Activated CD4-positive, alpha-beta memory T cell treated with anti-CD3 and anti-CD28 coated beads for 36 hours (primary cell): ENCODE results near the gene FGR. TPM values are rescaled to one million over a fixed set of nuclear protein-coding genes. Genes with fewer than 3 reads are reported as not detected.
A peak's percentile ranks its signal among the peaks of the same experiment; 100 is the strongest.

Source experiments
- CTCF ChIA-PET: fragments of 350-600 bp; sonication (Branson Sonifier 250); formaldehyde crosslinking; loops from one replicate; lab custom pipeline; 2021; ENCODE audit warnings: antibody characterized with exemption, inconsistent platforms; lab: Charles Lee
- POLR2A ChIA-PET: fragments of 350-600 bp; sonication (Branson Sonifier 250); formaldehyde crosslinking; loops from one replicate; lab custom pipeline; 2021; ENCODE audit warnings: antibody characterized with exemption; lab: Charles Lee
- DNase-seq: peaks from one replicate; pipeline ENCODE4 v3.0.0-alpha.2; 2020
- H3K27ac Mint-ChIP-seq: one replicate; pipeline ENCODE4 v1.8.0; 2021; ENCODE audit warnings: mixed read lengths
- H3K27me3 Mint-ChIP-seq: one replicate; pipeline ENCODE4 v1.8.0; 2021; ENCODE audit warnings: mixed read lengths
- H3K36me3 Mint-ChIP-seq: one replicate; pipeline ENCODE4 v1.8.0; 2021; ENCODE audit warnings: mixed read lengths
- H3K4me1 Mint-ChIP-seq: one replicate; pipeline ENCODE4 v1.8.0; 2021; ENCODE audit warnings: low read depth, mixed read lengths
- H3K4me3 Mint-ChIP-seq: one replicate; pipeline ENCODE4 v1.8.0; 2021; ENCODE audit warnings: mild to moderate bottlenecking, mixed read lengths
- H3K9me3 Mint-ChIP-seq: one replicate; pipeline ENCODE4 v1.8.0; 2021; ENCODE audit warnings: mixed read lengths
- intact Hi-C: fragments of 100-400 bp; cut with micrococcal nuclease; formaldehyde crosslinking; loops from one replicate; pipeline ENCODE4 v1.15.1; 2023
- total RNA-seq, 2 experiments: library from RNA; stranded (reverse); gene quantifications; one replicate each; pipeline ENCODE4 v1.2.3, GENCODE V29; 2021

The FGR gene
- total RNA-seq, 2 experiments from 2014 or later = 0.24 to 0.27 TPM

DNA sequence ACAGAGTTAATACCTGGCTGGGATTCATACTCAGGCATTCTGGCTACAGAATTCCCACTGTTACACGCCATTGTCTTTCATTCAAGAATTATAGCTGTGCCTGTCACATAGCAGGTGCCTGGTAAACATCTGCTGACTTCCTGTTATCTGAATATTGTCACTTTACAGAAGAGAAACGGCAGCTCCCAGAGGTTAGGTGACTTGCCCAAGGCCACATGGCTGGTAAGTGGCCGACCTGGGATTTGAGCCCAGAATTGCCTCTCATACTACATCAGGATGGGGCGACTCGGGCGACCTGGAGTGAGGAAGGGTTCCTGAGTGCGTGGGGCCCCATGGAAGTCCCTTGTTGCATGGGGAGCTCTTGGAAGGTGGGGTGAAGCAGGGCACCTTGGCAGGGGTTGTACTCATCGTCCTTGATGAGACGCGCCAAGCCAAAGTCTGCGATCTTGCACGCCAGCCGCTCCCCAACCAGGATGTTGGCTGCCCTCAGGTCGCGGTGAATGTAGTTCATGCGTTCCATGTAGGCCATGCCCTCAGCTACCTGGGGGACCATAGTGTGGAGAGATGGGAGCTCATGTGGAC, 20.9 kb downstream of the FGR start:
- Mint-ChIP-seq H3K4me3 (no peak overlapping the region), H3K27me3 (no peaks in the 10 kb centered on the region), H3K27ac (no peak overlapping the region), H3K36me3 (no peaks in the 10 kb centered on the region), H3K9me3 (no peaks in the 10 kb centered on the region), H3K4me1 (peaks cover 37% of the 10 kb centered on the region)
- ChIA-PET POLR2A (no interaction called here), CTCF (interaction anchor here (0.5 to 1.2 kb wide), 5 partner anchors 9 to 132 kb away, joined by 3 to 4 read pairs (median 3); no protein-coding TSS in a partner anchor)
- intact Hi-C loops = no loop called here
- no peak for DNase-seq

DNA sequence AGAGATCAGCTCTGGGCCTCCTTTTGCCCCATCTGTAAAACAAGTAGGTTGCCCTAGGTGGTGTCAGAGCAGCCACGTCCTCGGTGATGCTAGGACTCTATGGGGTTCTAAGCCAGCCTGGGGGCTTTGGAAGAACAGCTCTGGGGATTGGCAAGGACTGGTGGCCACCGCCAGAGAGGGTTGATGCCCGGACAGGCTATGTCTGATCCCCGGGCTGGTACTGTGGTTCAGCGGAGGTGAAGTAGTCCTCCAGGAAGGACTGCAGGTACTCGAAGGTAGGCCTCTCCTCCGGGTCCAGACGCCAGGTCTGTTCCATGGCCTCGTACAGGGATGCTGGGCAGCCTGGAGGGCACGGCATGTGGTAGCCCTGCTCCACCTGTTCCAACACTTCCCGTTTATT, 22.3 kb downstream of the FGR start:
- Mint-ChIP-seq H3K36me3 (no peaks in the 10 kb centered on the region), H3K27me3 (no peaks in the 10 kb centered on the region), H3K4me1 (peaks cover 25% of the 10 kb centered on the region), H3K4me3 (no peak overlapping the region), H3K27ac (no peak overlapping the region), H3K9me3 (no peaks in the 10 kb centered on the region)
- ChIA-PET CTCF (interaction anchor here (0.6 to 0.9 kb wide), 3 partner anchors 50 to 225 kb away, joined by 3 to 4 read pairs (median 3); no protein-coding TSS in a partner anchor), POLR2A (no interaction called here)
- intact Hi-C loops = no loop called here
- no peak for DNase-seq

DNA sequence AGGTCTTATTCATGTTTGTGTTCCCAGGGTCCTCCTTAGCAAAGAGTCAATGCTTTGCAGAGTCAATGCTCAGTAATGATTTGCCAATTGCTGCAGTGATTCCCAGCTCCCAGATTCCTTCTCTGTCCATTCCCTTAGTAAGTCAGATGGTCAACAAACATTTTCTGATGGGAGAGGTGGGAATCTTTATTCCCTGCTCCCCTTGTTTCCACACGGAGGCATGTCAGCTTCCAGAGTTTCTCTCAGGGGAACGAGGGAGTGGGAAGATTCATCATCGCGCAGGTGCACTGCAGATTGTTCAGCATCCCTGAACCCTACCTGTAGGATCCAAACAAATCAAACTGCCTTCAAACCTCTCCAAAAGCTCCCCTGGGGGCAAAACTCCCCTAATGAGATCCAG, 23.5 kb downstream of the FGR start:
- no peak overlapping the region for H3K27ac Mint-ChIP-seq
- no peak for DNase-seq
- H3K9me3 Mint-ChIP-seq = no peaks in the 10 kb centered on the region
- H3K36me3 Mint-ChIP-seq = no peaks in the 10 kb centered on the region
- intact Hi-C loops = no loop called here
- H3K4me3 Mint-ChIP-seq = no peak overlapping the region
- ChIA-PET CTCF (interaction anchor here (1.0 to 12.3 kb wide), 4 partner anchors 52 to 314 kb away, joined by 3 to 312 read pairs (median 6); no protein-coding TSS in a partner anchor), POLR2A (no interaction called here)
- H3K27me3 Mint-ChIP-seq = no peaks in the 10 kb centered on the region
- peaks cover 18% of the 10 kb centered on the region for H3K4me1 Mint-ChIP-seq

GRCh38 chr1:27609618-27610240, 25.3 kb downstream of the FGR start:
- Mint-ChIP-seq H3K4me3 (no peak overlapping the region), H3K27ac (no peak overlapping the region), H3K9me3 (no peaks in the 10 kb centered on the region), H3K4me1 (peaks cover 19% of the 10 kb centered on the region), H3K36me3 (no peaks in the 10 kb centered on the region), H3K27me3 (no peaks in the 10 kb centered on the region)
- peak; percentile 35 for DNase-seq
- intact Hi-C loops = loop anchor here (1.0 to 10.0 kb wide), 3 partner anchors 23 to 285 kb away; partner anchors contain the start of gene TMEM222
- ChIA-PET POLR2A (interaction anchor here (0.6 to 1.2 kb wide), 2 partner anchors 53 kb away, joined by 3 to 4 read pairs; no protein-coding TSS in a partner anchor), CTCF (interaction anchor here (1.0 to 12.3 kb wide), 12 partner anchors 8 to 311 kb away, joined by 3 to 312 read pairs (median 24); partner anchors contain the start of gene IFI6)

DNA sequence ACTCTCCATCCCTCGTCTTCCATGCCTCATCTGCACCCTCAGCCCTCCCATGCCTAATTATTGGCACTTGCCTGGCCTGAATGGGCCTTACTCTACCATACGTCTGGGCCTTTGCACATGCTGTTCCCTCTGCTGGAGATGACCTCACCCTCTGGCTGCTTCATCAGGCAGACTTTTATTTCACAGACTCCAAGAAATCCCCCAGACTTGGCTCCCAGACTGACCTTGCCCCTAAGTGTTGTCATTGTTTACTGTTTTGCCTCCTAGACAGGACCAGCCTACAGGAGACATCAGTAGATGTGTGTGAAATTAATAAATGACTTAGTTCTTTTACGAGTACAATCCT, 25.8 kb downstream of the FGR start:
- Mint-ChIP-seq H3K36me3 (no peaks in the 10 kb centered on the region), H3K27ac (no peak overlapping the region), H3K9me3 (no peaks in the 10 kb centered on the region), H3K4me1 (peaks cover 15% of the 10 kb centered on the region), H3K27me3 (no peaks in the 10 kb centered on the region), H3K4me3 (no peak overlapping the region)
- DNase-seq = no peak
- CTCF ChIA-PET = interaction anchor here (0.6 to 12.3 kb wide), 19 partner anchors 9 to 311 kb away, joined by 3 to 312 read pairs (median 9); partner anchors contain the start of genes GPR3 and IFI6
- POLR2A ChIA-PET = interaction anchor here (0.6 to 1.2 kb wide), 4 partner anchors 53 to 164 kb away, joined by 3 to 4 read pairs (median 3); partner anchors contain the start of gene STX12
- intact Hi-C loops = loop anchor here (1.0 to 10.0 kb wide), 3 partner anchors 24 to 284 kb away; partner anchors contain the start of gene TMEM222

DNA sequence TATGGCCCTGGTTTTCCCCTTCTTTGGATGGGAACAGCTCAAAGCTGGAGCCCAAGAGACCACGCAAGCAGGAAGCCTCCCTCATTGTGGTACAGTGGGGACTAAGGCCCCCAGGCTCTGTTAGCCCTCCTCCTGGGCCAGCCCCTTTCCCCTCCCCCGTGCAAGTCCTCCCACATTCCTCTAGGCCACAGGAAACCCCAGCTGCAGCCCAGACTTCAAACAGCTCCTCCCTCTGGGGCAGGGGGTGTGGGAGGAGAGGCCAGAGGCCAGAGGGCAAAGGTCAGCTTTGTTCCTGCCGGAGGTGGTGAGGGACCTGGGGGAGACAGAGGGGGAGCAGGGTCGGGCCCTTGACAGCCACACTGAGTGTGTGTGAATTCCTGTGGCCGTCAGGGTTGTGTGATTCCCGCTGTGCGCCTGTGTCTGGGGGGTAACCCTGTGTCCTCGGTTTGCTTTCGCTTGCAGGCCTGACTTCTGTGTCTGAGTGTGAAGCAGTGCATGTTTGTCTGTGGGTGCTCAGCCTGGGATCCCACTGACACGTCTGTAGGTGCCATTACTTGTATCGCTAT, 27.7 kb downstream of the FGR start:
- Mint-ChIP-seq H3K9me3 (no peaks in the 10 kb centered on the region), H3K4me1 (peaks cover 11% of the 10 kb centered on the region), H3K27ac (no peak overlapping the region), H3K4me3 (no peak overlapping the region), H3K36me3 (no peaks in the 10 kb centered on the region), H3K27me3 (no peaks in the 10 kb centered on the region)
- no peak for DNase-seq
- intact Hi-C loops = loop anchor here (2.0 to 10.0 kb wide), 2 partner anchors 283 to 307 kb away; partner anchors contain the start of gene TMEM222
- ChIA-PET POLR2A (interaction anchor here (1.4 kb wide), 1 partner anchor 56 kb away, joined by 5 read pairs; no protein-coding TSS in a partner anchor), CTCF (interaction anchor here (0.6 to 12.3 kb wide), 45 partner anchors 11 to 563 kb away, joined by 3 to 312 read pairs (median 5); partner anchors contain the start of genes GPR3, IFI6, MAP3K6 and WASF2)

- Mint-ChIP-seq H3K27me3 (no peaks in the 10 kb centered on the region), H3K4me3 (no peak overlapping the region)
- POLR2A ChIA-PET = interaction anchor here (1.4 kb wide), 1 partner anchor 56 kb away, joined by 5 read pairs; no protein-coding TSS in a partner anchor
Observed at GRCh38 chr1:27606708-27607238, 28.2 kb downstream of the FGR start.

DNA sequence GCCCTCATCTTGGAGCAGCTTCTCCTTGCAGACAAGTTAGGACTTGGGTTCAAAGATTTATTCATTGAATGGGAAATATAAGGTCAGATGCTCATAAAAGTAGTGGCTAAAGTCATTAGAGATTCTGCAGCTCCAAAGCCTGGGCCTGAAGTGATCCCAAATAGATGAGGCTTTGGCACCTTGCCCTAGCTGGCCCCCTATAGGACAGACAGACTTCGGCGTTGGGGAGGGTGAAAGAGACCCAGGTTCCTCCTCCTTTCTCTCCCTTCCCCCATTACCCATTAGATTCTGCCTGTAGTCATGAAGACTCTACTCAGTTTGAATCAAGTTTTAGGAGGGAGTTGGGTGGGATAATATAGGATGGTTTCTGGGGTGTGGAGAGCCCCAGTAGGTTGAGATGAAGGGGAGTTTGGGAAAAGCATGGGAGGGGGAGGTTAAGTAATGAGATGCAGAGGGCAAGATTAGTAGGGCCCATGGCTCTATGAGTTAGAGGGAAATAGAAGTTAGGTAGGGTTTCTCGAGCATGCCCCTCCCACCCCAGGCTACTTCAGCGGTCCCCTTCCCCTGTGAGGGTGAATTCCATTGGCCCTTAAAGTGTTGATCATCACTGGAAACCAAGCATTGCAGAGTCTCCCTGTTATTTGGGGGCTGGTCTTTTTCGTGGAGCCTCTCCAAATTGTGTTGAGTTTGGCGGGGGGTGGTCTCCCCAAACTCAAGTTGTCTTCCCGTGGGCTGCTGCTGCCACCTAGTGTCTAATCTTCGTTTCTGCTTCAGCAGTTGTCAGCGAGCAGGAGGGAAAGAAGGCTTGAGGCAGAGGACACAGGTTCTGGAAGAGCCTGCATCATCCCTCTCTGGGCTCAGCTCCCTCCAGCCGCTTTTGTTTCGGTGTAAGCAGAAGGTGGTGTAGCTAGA, 28.9 kb downstream of the FGR start:
- no peaks in the 10 kb centered on the region for H3K9me3 Mint-ChIP-seq
- DNase-seq = peak; percentile 68
- H3K4me1 Mint-ChIP-seq = peaks cover 18% of the 10 kb centered on the region
- CTCF ChIA-PET = interaction anchor here (0.6 to 12.3 kb wide), 48 partner anchors 8 to 308 kb away, joined by 3 to 312 read pairs (median 4); partner anchors contain the start of genes GPR3, IFI6, MAP3K6 and WASF2
- H3K27ac Mint-ChIP-seq = peak overlapping the region; percentile 36
- H3K4me3 Mint-ChIP-seq = peak overlapping the region; percentile 10
- POLR2A ChIA-PET = interaction anchor here (1.4 kb wide), 1 partner anchor 57 kb away, joined by 5 read pairs; no protein-coding TSS in a partner anchor
- H3K36me3 Mint-ChIP-seq = no peaks in the 10 kb centered on the region
- no peaks in the 10 kb centered on the region for H3K27me3 Mint-ChIP-seq
- intact Hi-C loops = loop anchor here (1.0 to 10.0 kb wide), 5 partner anchors 50 to 305 kb away; partner anchors contain the start of genes GPR3 and TMEM222

More at GRCh38 chr1:27606708-27607238, 28.2 kb downstream of the FGR start:
- DNase-seq = no peak
- Mint-ChIP-seq H3K27ac (peak overlapping the region; percentile 36), H3K36me3 (no peaks in the 10 kb centered on the region), H3K4me1 (peaks cover 13% of the 10 kb centered on the region), H3K9me3 (no peaks in the 10 kb centered on the region)
- CTCF ChIA-PET = interaction anchor here (0.6 to 12.3 kb wide), 42 partner anchors 11 to 309 kb away, joined by 3 to 312 read pairs (median 4); partner anchors contain the start of genes GPR3, IFI6, MAP3K6 and WASF2
- intact Hi-C loops = loop anchor here (1.0 to 10.0 kb wide), 4 partner anchors 50 to 306 kb away; partner anchors contain the start of gene TMEM222

GRCh38 chr1:27605300-27605766, 29.7 kb downstream of the FGR start:
- POLR2A ChIA-PET = interaction anchor here (2.2 kb wide), 1 partner anchor 49 kb away, joined by 6 read pairs; no protein-coding TSS in a partner anchor
- Mint-ChIP-seq H3K4me1 (peaks cover 25% of the 10 kb centered on the region), H3K9me3 (no peaks in the 10 kb centered on the region), H3K36me3 (no peaks in the 10 kb centered on the region), H3K4me3 (peak overlapping the region; percentile 38), H3K27me3 (no peaks in the 10 kb centered on the region), H3K27ac (no peak overlapping the region)
- CTCF ChIA-PET = interaction anchor here (0.6 to 12.3 kb wide), 20 partner anchors 9 to 307 kb away, joined by 3 to 312 read pairs (median 14); partner anchors contain the start of genes GPR3, IFI6 and WASF2
- intact Hi-C loops = loop anchor here (2.0 to 10.0 kb wide), 2 partner anchors 213 to 281 kb away; partner anchors contain the start of genes GPR3 and TMEM222
- no peak for DNase-seq
